Duodenal mucosa (tissue), 2 donors: ENCODE measurements around the gene FAM222B.

Experiments used
- H3K27ac ChIP-seq: one replicate; pipeline ENCODE4 v1.7.0; 2013; ENCODE audit warnings: low read depth, low read length
- H3K27me3 ChIP-seq, 2 donors: one replicate each; pipeline ENCODE4 v1.7.0; 2013; ENCODE audit warnings: low read length in 2 of 2, control low read depth in 1 of 2; ENCODE audit not compliant: insufficient read depth in 2 of 2, control insufficient read depth in 1 of 2
- H3K36me3 ChIP-seq, 2 donors: one replicate each; pipeline ENCODE4 v1.7.0; 2013; ENCODE audit warnings: low read length in 2 of 2, control low read depth in 1 of 2; ENCODE audit not compliant: insufficient read depth in 2 of 2, control insufficient read depth in 1 of 2
- H3K4me1 ChIP-seq, 2 donors: one replicate each; pipeline ENCODE4 v1.7.0; 2013; ENCODE audit warnings: low read length in 2 of 2, control low read depth in 1 of 2; ENCODE audit not compliant: insufficient read depth in 2 of 2, control insufficient read depth in 1 of 2
- H3K4me3 ChIP-seq, 2 donors: one replicate each; pipeline ENCODE4 v1.7.0; 2013; ENCODE audit warnings: low read length in 2 of 2, low read depth in 1 of 2
- H3K9ac ChIP-seq, 2 donors: one replicate each; pipeline ENCODE4 v1.7.0; 2013; ENCODE audit warnings: low read length in 2 of 2, low read depth in 1 of 2
- H3K9me3 ChIP-seq, 2 donors: one replicate each; pipeline ENCODE4 v1.7.0; 2013; ENCODE audit warnings: low read length in 2 of 2, control low read depth in 1 of 2; ENCODE audit not compliant: control insufficient read depth in 1 of 2

FAM222B gene

GRCh38 chr17:28715217-28715616 lies 127.4 kb downstream of the FAM222B start:
- peaks cover 16 to 29% of the 10 kb centered on the region in 2 donors for H3K4me1 ChIP-seq
- H3K27ac ChIP-seq: no peak overlapping the region
- H3K9me3 ChIP-seq: no peaks in the 10 kb centered on the region
- H3K27me3 ChIP-seq: no peaks in the 10 kb centered on the region
- no peak overlapping the region for H3K4me3 ChIP-seq
- peaks cover 0 to 8% of the 10 kb centered on the region in 2 donors for H3K36me3 ChIP-seq
- no peak overlapping the region for H3K9ac ChIP-seq

- H3K9ac ChIP-seq: no peak overlapping the region
- peaks cover 20 to 33% of the 10 kb centered on the region in 2 donors for H3K4me1 ChIP-seq
- H3K27me3 ChIP-seq: no peaks in the 10 kb centered on the region
- no peaks in the 10 kb centered on the region for H3K9me3 ChIP-seq
- no peak overlapping the region for H3K4me3 ChIP-seq
- H3K36me3 ChIP-seq: peaks cover 0 to 8% of the 10 kb centered on the region in 2 donors
- no peak overlapping the region for H3K27ac ChIP-seq
Observed at GRCh38 chr17:28714281-28714680, 128.3 kb downstream of the FAM222B start.

- Histone ChIP-seq H3K36me3 (peaks cover 0 to 8% of the 10 kb centered on the region in 2 donors), H3K4me1 (peaks cover 11 to 23% of the 10 kb centered on the region in 2 donors), H3K9ac (peak overlapping the region in 1 of 2 donors; percentile 25), H3K9me3 (no peaks in the 10 kb centered on the region), H3K27me3 (no peaks in the 10 kb centered on the region), H3K27ac (no peak overlapping the region), H3K4me3 (no peak overlapping the region)
Observed at GRCh38 chr17:28712705-28713415, 129.7 kb downstream of the FAM222B start.

- peak overlapping the region; percentile 50 to 77 for H3K9ac ChIP-seq
- peak overlapping the region; percentile 64 to 69 for H3K4me3 ChIP-seq
Observed at GRCh38 chr17:28712032-28712704, 130.4 kb downstream of the FAM222B start.

GRCh38 chr17:28711723-28712031 lies 130.9 kb downstream of the FAM222B start, which contains the start of gene PROCA1:
TSS of gene PROCA1 (minus strand) at chr17:28711888. CDS start at chr17:28711660, 228 bp downstream.
- peak within 1 kb of the TSS; percentile 50 to 83 for H3K9ac ChIP-seq
- peak within 1 kb of the TSS; percentile 64 to 69 for H3K4me3 ChIP-seq
- no peaks in the 10 kb centered on the region for H3K9me3 ChIP-seq
- H3K27me3 ChIP-seq: no peaks in the 10 kb centered on the region
- H3K36me3 ChIP-seq: peaks cover 0 to 8% of the 10 kb centered on the region in 2 donors
- peak within 1 kb of the TSS; percentile 84 for H3K27ac ChIP-seq
- H3K4me1 ChIP-seq: peaks cover 9 to 22% of the 10 kb centered on the region in 2 donors

More at GRCh38 chr17:28712032-28712704, 130.4 kb downstream of the FAM222B start:
- Histone ChIP-seq H3K9me3 (no peaks in the 10 kb centered on the region), H3K36me3 (peaks cover 0 to 8% of the 10 kb centered on the region in 2 donors), H3K4me1 (peaks cover 11 to 23% of the 10 kb centered on the region in 2 donors), H3K27ac (no peak overlapping the region), H3K27me3 (no peaks in the 10 kb centered on the region)

GRCh38 chr17:28710861-28711722 lies 131.5 kb downstream of the FAM222B start:
- Histone ChIP-seq H3K27me3 (no peaks in the 10 kb centered on the region), H3K4me3 (peak overlapping the region; percentile 64 to 69), H3K36me3 (peaks cover 0 to 8% of the 10 kb centered on the region in 2 donors), H3K4me1 (peaks cover 8 to 21% of the 10 kb centered on the region in 2 donors), H3K9me3 (no peaks in the 10 kb centered on the region), H3K9ac (peak overlapping the region; percentile 50 to 83), H3K27ac (peak overlapping the region; percentile 84)

- Histone ChIP-seq H3K27ac (no peak overlapping the region), H3K36me3 (peaks cover 13 to 24% of the 10 kb centered on the region in 2 donors), H3K4me1 (peaks cover 12 to 19% of the 10 kb centered on the region in 2 donors), H3K9me3 (no peaks in the 10 kb centered on the region), H3K4me3 (no peak overlapping the region), H3K27me3 (no peaks in the 10 kb centered on the region), H3K9ac (no peak overlapping the region)
Observed at GRCh38 chr17:28707339-28707720, 135.3 kb downstream of the FAM222B start.

GRCh38 chr17:28706471-28707338 lies 135.9 kb downstream of the FAM222B start:
- Histone ChIP-seq H3K27me3 (no peaks in the 10 kb centered on the region), H3K27ac (no peak overlapping the region), H3K4me3 (no peak overlapping the region), H3K36me3 (peaks cover 19 to 31% of the 10 kb centered on the region in 2 donors), H3K9me3 (no peaks in the 10 kb centered on the region), H3K4me1 (peaks cover 12 to 16% of the 10 kb centered on the region in 2 donors), H3K9ac (no peak overlapping the region)
